ENCODE results near the gene VAV1.
"Not testable (repeated sequence)": the region's sequence is repeated elsewhere in the genome, so short reads cannot be mapped to it uniquely, and the experiment has no call there.

VAV1 gene

DNA sequence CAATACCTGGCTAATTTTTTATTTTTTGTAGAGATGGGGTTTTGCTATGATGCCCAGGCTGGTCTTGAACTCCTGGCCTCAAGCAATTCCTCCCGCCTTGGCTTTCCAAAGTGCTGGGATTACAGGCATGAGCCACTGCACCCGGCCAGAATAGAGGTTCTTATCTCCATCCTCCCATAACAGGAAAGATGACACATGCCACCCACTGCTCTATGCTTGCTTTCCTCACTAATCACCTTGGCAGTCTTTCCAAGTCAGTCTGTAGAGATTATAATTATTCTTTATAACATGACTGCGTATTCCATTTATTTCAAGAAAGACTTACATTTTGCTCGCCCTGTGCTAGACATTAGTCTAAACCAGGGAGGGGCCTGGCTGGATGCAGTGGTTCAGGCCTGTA, 6.7 kb downstream of the VAV1 start:
- DNase-seq (ENCODE audit: low read depth in 1 of 2, low spot score in 1 of 2), result no peak

DNA sequence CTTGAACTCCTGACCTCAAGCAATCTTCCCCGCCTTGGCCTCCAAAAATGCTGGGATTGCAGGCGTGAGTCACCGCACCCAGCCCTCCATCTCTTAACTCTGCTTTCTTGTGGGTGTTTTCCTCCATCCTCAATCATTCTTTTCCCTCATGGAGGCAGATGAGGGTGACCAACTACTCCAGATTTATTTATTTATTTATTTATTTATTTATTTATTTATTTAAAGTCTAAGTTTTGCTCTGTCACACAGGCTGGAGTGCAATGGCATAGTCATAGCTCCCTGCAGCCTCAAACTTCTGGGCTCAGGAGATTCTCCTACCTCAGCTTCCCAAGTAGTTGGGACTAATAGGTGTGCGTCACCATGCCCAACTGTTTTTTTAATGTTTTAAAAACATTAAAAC, 14.9 kb downstream of the VAV1 start:
- no peak for DNase-seq (ENCODE audit: low read depth in 1 of 2, low spot score in 1 of 2)

DNA sequence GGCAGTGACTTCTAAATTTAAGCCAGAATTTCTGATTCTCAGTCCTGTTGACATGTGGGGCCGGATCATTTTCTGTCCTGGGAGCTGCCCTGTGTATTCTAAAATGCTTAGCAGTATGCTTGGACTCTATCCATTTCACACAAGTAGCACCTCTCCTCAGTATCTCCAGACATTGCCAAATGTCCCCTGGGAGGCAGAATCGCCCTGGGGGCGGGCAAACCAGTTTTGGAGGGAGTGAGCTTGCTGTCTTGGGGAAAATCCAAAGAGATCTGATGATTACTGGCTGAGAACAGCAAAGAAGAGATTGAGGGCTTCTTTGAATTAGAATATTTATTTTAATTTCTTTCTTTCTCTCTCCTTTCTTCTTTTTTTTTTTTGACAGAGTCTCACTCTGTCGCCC, 16.4 kb downstream of the VAV1 start:
- no peak for DNase-seq (ENCODE audit: low read depth in 1 of 2, low spot score in 1 of 2)

GRCh38 chr19:6790194-6791128, 18.0 kb downstream of the VAV1 start:
- no peak for DNase-seq (ENCODE audit: low read depth in 1 of 2, low spot score in 1 of 2)

GRCh38 chr19:6791237-6791636, 18.7 kb downstream of the VAV1 start:
- no peak for DNase-seq (ENCODE audit: low read depth in 1 of 2, low spot score in 1 of 2)

- no peak for DNase-seq (ENCODE audit: low read depth in 1 of 2, low spot score in 1 of 2)
Measured at GRCh38 chr19:6793411-6793810, 20.9 kb downstream of the VAV1 start.

GRCh38 chr19:6793973-6794372, 21.5 kb downstream of the VAV1 start:
- no peak for DNase-seq (ENCODE audit: low read depth in 1 of 2, low spot score in 1 of 2)

- no peak for DNase-seq (ENCODE audit: low read depth in 1 of 2, low spot score in 1 of 2)
Measured at GRCh38 chr19:6794686-6795431, 22.4 kb downstream of the VAV1 start.

- no peak for DNase-seq (ENCODE audit: low read depth in 1 of 2, low spot score in 1 of 2)
Measured at GRCh38 chr19:6796278-6796677, 23.8 kb downstream of the VAV1 start.

GRCh38 chr19:6797646-6798045, 25.1 kb downstream of the VAV1 start:
- DNase-seq (ENCODE audit: low read depth in 1 of 2, low spot score in 1 of 2), result no peak

DNA sequence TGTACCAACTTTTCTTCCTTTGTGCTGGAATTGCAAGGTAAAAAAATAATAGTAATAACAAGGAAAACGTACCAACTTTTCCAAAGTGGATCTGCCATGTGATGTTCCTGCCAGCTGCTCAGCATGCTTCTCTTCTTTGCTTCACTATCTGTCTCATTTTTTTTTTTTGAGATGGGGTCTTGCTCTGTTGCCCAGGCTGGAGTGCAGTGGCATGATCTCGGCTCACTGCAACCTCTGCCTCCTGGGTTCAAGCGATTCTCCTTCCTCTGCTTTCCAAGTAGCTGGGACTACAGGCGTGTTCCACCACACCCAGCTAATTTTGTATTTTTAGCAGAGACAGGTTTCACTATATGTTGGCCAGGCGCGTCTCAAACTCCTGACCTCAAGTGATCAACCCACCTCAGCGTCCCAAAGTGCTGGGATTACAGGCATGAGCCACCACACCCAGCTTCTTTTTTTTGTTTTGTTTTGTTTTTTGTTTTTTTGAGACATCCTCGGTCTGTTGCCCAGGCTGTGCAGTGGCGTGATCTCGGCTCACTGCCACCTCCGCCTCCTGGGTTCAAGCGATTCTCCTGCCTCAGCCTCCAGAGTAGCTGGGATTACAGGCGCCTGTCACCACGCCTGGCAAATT, 27.8 kb downstream of the VAV1 start:
- not testable (repeated sequence) for DNase-seq (ENCODE audit: low read depth in 1 of 2, low spot score in 1 of 2)

DNA sequence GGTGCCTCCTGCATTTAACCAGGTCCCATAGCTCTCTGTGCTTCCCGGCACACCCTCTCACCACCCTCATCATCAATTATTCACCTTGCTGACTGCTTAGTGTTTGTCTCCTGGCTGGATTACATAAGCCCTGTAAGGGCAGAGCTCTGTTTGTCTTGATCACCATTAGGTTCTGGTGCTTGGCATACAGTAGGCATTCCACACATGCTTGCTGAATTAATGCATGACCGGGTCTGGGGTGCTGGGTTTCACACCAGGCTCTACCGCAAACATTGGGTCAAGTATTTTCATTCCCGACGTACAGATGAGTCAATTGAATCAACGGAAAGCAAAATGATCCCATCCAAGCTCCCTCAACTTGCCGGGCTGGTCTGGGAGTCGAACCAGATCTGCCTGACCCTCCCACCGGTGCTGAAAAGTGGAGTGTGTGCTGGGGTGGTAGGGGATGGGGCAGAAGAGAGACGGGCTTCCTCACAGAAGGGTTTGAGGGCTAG, 28.5 kb downstream of the VAV1 start:
- peak in 1 of 2 donors; percentile 3 for DNase-seq (ENCODE audit: low read depth in 1 of 2, low spot score in 1 of 2)

- peak; percentile 52 to 67 for DNase-seq (ENCODE audit: low read depth in 1 of 2, low spot score in 1 of 2)
Measured at GRCh38 chr19:6801485-6802086, 29.1 kb downstream of the VAV1 start.

DNA sequence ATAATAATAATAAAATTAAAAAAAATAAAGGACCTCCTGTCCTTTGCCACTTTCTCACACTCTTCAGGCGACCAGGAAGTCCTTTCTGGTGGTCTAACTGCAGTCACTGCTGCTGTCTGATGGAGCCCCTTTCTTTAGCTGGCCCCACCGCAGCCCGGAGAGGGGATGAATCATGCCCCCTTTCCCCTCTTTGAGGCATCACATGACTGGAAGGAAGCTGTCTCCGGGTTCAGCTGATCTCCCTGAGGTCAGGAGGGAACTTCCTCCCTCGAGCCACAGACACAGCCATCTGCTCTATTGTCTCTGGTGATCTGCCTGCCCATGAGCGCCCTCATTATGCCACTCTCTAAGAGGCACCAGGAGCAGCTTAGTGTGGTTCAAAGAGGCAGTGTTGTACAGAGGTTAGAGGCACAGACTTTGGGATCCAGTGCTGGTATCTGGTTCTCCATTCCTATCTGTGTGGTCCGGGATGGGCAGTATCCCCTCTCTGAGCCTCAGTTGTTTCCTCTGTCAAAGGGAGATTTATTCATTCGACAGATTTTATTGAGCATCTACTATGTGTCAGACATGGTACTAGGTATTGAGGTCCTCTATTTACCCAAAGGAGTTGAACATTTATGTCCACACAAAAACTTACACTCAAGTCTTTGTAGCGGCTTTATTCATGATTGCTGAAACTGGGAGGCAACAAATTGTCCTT, 30.0 kb downstream of the VAV1 start:
- peak; percentile 20 to 61 for DNase-seq (ENCODE audit: low read depth in 1 of 2, low spot score in 1 of 2)

- no peak for DNase-seq (ENCODE audit: low read depth in 1 of 2, low spot score in 1 of 2)
Measured at GRCh38 chr19:6803036-6803404, 30.5 kb downstream of the VAV1 start.

GRCh38 chr19:6806488-6806887, 34.0 kb downstream of the VAV1 start:
- no peak for DNase-seq (ENCODE audit: low read depth in 1 of 2, low spot score in 1 of 2)

DNA sequence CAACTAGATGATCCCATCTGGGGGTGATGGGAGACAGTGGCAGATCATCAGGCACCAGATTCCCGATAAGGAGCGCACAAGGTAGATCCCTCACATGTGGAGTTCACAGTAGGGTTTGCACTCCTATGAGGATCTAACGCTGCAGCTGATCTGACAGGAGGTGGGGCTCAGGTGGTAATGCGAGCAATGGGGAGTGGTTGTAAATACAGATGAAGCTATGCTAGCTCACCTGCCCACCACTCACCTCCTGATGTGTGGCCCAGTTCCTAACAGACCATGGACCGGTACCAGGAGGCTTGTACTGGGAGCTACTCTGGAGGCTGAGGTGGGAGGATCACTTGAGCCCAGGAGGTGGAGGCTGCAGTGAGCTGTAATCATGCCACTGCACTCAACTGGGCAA, 34.8 kb downstream of the VAV1 start:
- DNase-seq (ENCODE audit: low read depth in 1 of 2, low spot score in 1 of 2), result no peak

GRCh38 chr19:6808494-6808893, 36.0 kb downstream of the VAV1 start:
- DNase-seq (ENCODE audit: low read depth in 1 of 2, low spot score in 1 of 2), result no peak

GRCh38 chr19:6809262-6809661, 36.8 kb downstream of the VAV1 start:
- no peak for DNase-seq (ENCODE audit: low read depth in 1 of 2, low spot score in 1 of 2)

DNA sequence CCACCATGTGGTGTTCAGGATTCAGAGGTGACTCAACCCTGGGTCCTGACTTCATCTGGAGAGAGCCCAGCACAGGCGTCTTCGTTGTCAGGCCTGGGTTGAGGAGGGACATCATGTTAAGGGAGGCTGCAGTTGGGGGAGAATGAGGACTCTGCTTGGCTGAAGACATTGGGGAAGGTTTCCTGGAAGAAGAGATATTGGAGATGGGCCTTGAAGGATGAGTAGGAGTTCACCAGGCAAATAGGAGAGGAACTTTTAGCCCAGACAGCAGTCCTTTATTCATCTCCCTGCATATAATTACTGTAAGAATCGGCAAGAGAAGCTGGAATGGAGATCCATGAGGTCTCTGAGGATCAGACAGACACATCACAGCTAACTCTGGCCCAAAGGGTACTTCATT, 38.9 kb downstream of the VAV1 start:
- DNase-seq (ENCODE audit: low read depth in 1 of 2, low spot score in 1 of 2), result no peak

GRCh38 chr19:6811906-6812305, 39.4 kb downstream of the VAV1 start:
- DNase-seq (ENCODE audit: low read depth in 1 of 2, low spot score in 1 of 2), result no peak

Data from activated T-helper 1 cell treated with anti-CD3 and anti-CD28 coated beads, Interleukin-2, amount 50 U/mL, for 16 hours (primary cell).